Activated CD4-positive, alpha-beta T cell treated with anti-CD3 and anti-CD28 coated beads for 24 hours (primary cell): ENCODE data around the gene MPO.

Experiments used
- DNase-seq, 2 donors: peaks; one replicate each; pipeline ENCODE4 v3.0.0-alpha.2; 2020; ENCODE audit warnings: low read depth in 2 of 2

The MPO gene

GRCh38 chr17:58320163-58320558 is 39.4 kb upstream of the MPO start:
- DNase-seq = no peak

- DNase-seq = no peak
Observed at GRCh38 chr17:58319173-58320162, 38.7 kb upstream of the MPO start.

GRCh38 chr17:58318627-58319172 is 38.0 kb upstream of the MPO start:
- DNase-seq = no peak

- DNase-seq = no peak
Observed at GRCh38 chr17:58318065-58318481, 37.3 kb upstream of the MPO start.

- DNase-seq = peak; percentile 50 to 61
Observed at GRCh38 chr17:58317421-58318064, 36.8 kb upstream of the MPO start.

GRCh38 chr17:58316260-58316960 is 35.7 kb upstream of the MPO start:
- DNase-seq = no peak

- no peak for DNase-seq
Observed at GRCh38 chr17:58315750-58316149, 35.0 kb upstream of the MPO start.

- DNase-seq = no peak
Observed at GRCh38 chr17:58315281-58315711, 34.6 kb upstream of the MPO start.

GRCh38 chr17:58314706-58315015 is 33.9 kb upstream of the MPO start:
- no peak for DNase-seq

- no peak for DNase-seq
Observed at GRCh38 chr17:58313815-58314705, 33.3 kb upstream of the MPO start.

GRCh38 chr17:58312829-58313228 is 32.1 kb upstream of the MPO start:
- DNase-seq = no peak

GRCh38 chr17:58312021-58312630 is 31.4 kb upstream of the MPO start:
- DNase-seq = no peak

- no peak for DNase-seq
Observed at GRCh38 chr17:58311429-58311894, 30.7 kb upstream of the MPO start.

- no peak for DNase-seq
Observed at GRCh38 chr17:58310511-58311428, 30.0 kb upstream of the MPO start.

GRCh38 chr17:58309918-58310259 is 29.2 kb upstream of the MPO start:
- no peak for DNase-seq

- DNase-seq = no peak
Observed at GRCh38 chr17:58308985-58309917, 28.5 kb upstream of the MPO start.

- DNase-seq = no peak
Observed at GRCh38 chr17:58308173-58308984, 27.6 kb upstream of the MPO start.
